ENCODE results near the gene ERVH48-1.

GRCh38 chr21:42892931-42893755, 32.3 kb downstream of the ERVH48-1 start, which contains the start of gene NDUFV3:
- TF ChIP-seq CTCF (IDR thresholded peaks at IDR 0.05) (no peak), POLR2AphosphoS5 (IDR thresholded peaks at IDR 0.05) (peak; percentile 70 to 88 (median 85)), POLR2A (IDR thresholded peaks at IDR 0.05) (peak; percentile 61 to 88), EP300 (IDR thresholded peaks at IDR 0.05) (no peak)

All from suprapubic skin (tissue), 4 donors.